CD4-positive, alpha-beta memory T cell (primary cell): ENCODE results near the gene SLC49A3. TPM values are rescaled to one million over a fixed set of nuclear protein-coding genes. Genes with fewer than 3 reads are reported as not detected.
"Not testable (repeated sequence)": the region's sequence is repeated elsewhere in the genome, so short reads cannot be mapped to it uniquely, and the experiment has no call there.

Experiments
- CTCF ChIA-PET: fragments of 350-600 bp; sonication (Branson Sonifier 250); formaldehyde crosslinking; loops from one replicate; lab custom pipeline; 2021; ENCODE audit warnings: inconsistent platforms; ENCODE audit not compliant: partially characterized antibody; lab: Charles Lee
- POLR2A ChIA-PET: fragments of 350-600 bp; sonication (Branson Sonifier 250); formaldehyde crosslinking; loops from one replicate; lab custom pipeline; 2021; ENCODE audit not compliant: partially characterized antibody; lab: Charles Lee
- DNase-seq, 5 donors: peaks; one replicate each; pipeline versions ENCODE4 v3.0.0 to v3.0.0-alpha.2; 2020 to 2022; ENCODE audit warnings: mixed read lengths in 1 of 5
- H3K27ac ChIP-seq: one replicate; pipeline ENCODE4 v1.7.0; 2013; ENCODE audit warnings: low read depth, low read length
- H3K27me3 ChIP-seq: 2 replicates; pipeline ENCODE4 v1.7.0; 2013; ENCODE audit warnings: mild to moderate bottlenecking, low read length, moderate library complexity; ENCODE audit not compliant: insufficient read depth
- H3K36me3 ChIP-seq: 2 replicates; pipeline ENCODE4 v1.7.0; 2013; ENCODE audit warnings: mild to moderate bottlenecking, low read length, moderate library complexity; ENCODE audit not compliant: insufficient read depth
- H3K4me1 ChIP-seq: 2 replicates; pipeline ENCODE4 v1.7.0; 2013; ENCODE audit warnings: mild to moderate bottlenecking, low read length, moderate library complexity; ENCODE audit not compliant: insufficient read depth
- H3K4me3 ChIP-seq, 2 donors: one replicate each; pipeline ENCODE4 v1.7.0; 2013; ENCODE audit warnings: low read length in 2 of 2, mild to moderate bottlenecking in 1 of 2
- H3K9me3 ChIP-seq, 2 donors: one replicate each; pipeline ENCODE4 v1.7.0; 2013; ENCODE audit warnings: low read length in 2 of 2, control low read depth in 1 of 2; ENCODE audit not compliant: control insufficient read depth in 1 of 2
- H3K27ac Mint-ChIP-seq, 7 donors: one replicate each; pipeline ENCODE4 v1.8.0; 2020 to 2021; ENCODE audit warnings: mixed read lengths in 7 of 7, mild to moderate bottlenecking in 6 of 7, inconsistent platforms in 3 of 7, moderate library complexity in 3 of 7
- H3K27me3 Mint-ChIP-seq, 2 donors: one replicate each; pipeline ENCODE4 v1.8.0; 2020 to 2021; ENCODE audit warnings: mixed read lengths in 2 of 2
- H3K36me3 Mint-ChIP-seq, 2 donors: one replicate each; pipeline ENCODE4 v1.8.0; 2020 to 2021; ENCODE audit warnings: mixed read lengths in 2 of 2, inconsistent platforms in 1 of 2, mild to moderate bottlenecking in 1 of 2
- H3K4me1 Mint-ChIP-seq, 4 donors: one replicate each; pipeline ENCODE4 v1.8.0; 2020 to 2021; ENCODE audit warnings: mixed read lengths in 4 of 4, mild to moderate bottlenecking in 1 of 4
- H3K4me3 Mint-ChIP-seq, 8 donors: one replicate each; pipeline ENCODE4 v1.8.0; 2020 to 2021; ENCODE audit warnings: mixed read lengths in 8 of 8, mild to moderate bottlenecking in 7 of 8, moderate library complexity in 6 of 8, inconsistent platforms in 3 of 8
- H3K9me3 Mint-ChIP-seq, 8 donors: one replicate each; pipeline ENCODE4 v1.8.0; 2020 to 2021; ENCODE audit warnings: mixed read lengths in 8 of 8, mild to moderate bottlenecking in 5 of 8, inconsistent platforms in 3 of 8, moderate library complexity in 1 of 8
- intact Hi-C: fragments of 100-400 bp; cut with micrococcal nuclease; formaldehyde crosslinking; loops from one replicate; pipeline ENCODE4 v1.15.1; 2023
- polyA plus RNA-seq, 2 donors: library from polyadenylated mRNA; unstranded; fragments of 300-500 nt; fragmentation: Illumina TruSeq; gene quantifications; one replicate each; pipeline ENCODE4 v1.2.3, GENCODE V29; 2021
- total RNA-seq, 2 experiments: library from RNA; stranded (reverse); gene quantifications; one replicate each; pipeline ENCODE4 v1.2.3, GENCODE V29; 2021

The SLC49A3 gene
- total and polyA plus RNA-seq, 4 experiments from 2014 or later = 1.0 to 1.7 TPM; not detected in 2

DNA sequence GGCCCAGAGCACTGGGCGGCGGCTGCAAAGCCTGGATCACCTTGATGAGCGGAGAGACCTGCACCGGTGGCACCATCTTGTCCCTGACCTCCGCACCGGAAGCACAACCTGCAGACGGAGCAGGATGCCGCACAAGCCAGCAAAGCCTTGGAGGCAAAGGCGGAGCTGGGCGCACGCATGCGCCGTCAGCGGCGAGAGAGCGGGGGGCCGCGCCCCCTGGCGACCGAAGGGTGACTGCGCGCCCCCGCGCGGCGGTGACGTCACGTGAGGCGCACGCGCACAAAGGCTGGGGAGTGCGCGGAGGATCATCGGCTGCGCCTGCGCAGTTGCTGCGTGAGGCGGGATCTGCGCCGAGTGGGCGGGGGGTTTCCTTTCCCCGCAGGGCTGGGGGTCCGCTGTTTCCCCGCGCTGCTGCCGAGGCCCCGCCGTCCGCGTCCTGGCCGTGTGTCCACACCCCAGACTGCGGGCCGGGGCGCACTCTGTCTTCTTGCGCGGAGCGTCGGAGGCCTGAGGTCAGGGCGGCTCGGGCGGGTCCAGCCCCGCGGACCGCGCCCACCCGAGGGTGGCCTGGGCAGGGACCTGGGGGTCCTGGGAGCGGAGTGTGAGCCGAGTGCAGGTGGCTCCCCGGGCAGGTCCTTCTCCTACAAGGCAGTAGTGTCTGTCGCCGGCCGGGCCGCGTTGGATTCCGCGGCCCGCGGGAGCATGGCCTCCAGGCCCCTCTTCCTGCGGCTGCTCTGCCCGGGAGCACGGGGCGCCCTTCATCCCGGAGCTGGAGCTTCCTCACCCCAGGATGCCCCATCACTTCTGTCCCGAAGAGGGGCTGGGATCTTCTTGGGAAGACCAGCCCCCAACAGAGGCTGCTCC, 14.5 kb downstream of the SLC49A3 start, which contains the start of the genes ATP5ME and MYL5:
TSS of gene ATP5ME (minus strand) at position 105 of the 864 bp plus-strand sequence. CDS start at position 76, 29 bp downstream.
TSS of gene MYL5 (plus strand) at position 371 of the 864 bp plus-strand sequence. CDS start 3,485 bp downstream, outside the sequence.
- POLR2A ChIA-PET = interaction anchor here (0.6 to 4.4 kb wide), 15 partner anchors 9 to 550 kb away, joined by 3 to 57 read pairs (median 4); partner anchors contain the start of genes GAK, PCGF3, TMEM175 and ZNF718
- H3K27ac Mint-ChIP-seq = peak within 1 kb of the TSS; percentile 85 to 94 (median 92)

DNA sequence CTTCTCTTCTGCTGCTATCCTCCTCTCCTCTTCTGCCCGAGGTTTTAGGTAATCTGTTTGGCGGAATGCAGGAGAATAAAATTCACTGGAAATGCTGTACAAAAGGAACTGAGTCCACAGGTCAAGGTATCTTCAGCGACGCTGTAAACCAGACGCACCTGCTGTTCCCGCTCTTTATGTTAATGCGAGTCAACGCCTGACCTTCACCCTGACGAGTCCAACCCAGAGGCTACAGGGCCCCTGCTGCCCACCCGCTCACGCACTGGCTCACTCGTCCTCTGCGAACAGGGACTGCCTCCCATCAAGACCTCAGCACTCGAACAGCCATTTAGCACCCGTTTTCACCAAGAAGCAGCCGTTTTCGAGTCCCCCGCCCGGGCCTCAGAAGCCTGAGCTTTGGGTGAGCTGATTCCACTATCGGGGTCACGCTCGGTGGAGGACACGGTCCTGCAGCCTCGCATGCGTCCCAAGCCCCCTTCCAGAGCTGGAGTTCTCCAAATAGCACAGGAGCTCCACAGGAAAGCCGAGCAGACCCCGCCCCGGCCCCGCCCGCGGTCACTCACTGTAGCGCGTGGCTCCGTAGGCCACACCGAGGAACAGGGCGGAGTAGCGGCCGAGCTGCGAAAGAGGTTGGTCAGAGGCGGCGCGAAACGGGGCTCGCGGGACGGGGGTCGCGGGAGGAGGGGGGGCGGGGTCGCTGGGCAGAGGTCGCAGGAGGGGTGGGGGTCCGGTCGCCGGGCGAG, 15.4 kb downstream of the SLC49A3 start:
- H3K4me3 ChIP-seq = peak overlapping the region; percentile 32 to 57
- ChIA-PET POLR2A (interaction anchor here (0.6 to 4.4 kb wide), 11 partner anchors 9 to 337 kb away, joined by 3 to 57 read pairs (median 4); partner anchors contain the start of genes GAK, PCGF3 and TMEM175), CTCF (interaction anchor here (1.4 to 3.3 kb wide), 2 partner anchors 10 to 429 kb away, joined by 3 to 19 read pairs; no protein-coding TSS in a partner anchor)
- peak in 1 of 5 donors; percentile 44 for DNase-seq
- Mint-ChIP-seq H3K36me3 (peaks cover 11 to 19% of the 10 kb centered on the region in 2 donors), H3K4me1 (peaks cover 2 to 18% (median 10%) of the 10 kb centered on the region in 4 donors), H3K4me3 (peak overlapping the region; percentile 74 to 92 (median 82)), H3K27me3 (no peaks in the 10 kb centered on the region), H3K9me3 (no peaks in the 10 kb centered on the region), H3K27ac (peak overlapping the region; percentile 55 to 89 (median 79))
- peaks cover 12% of the 10 kb centered on the region for H3K36me3 ChIP-seq
- intact Hi-C loops = loop anchor here (1.0 to 5.0 kb wide), 9 partner anchors 9 to 1184 kb away; partner anchors contain the start of genes DGKQ, GAK, LETM1 and PCGF3
- no peaks in the 10 kb centered on the region for H3K9me3 ChIP-seq
- H3K4me1 ChIP-seq = peaks cover 16% of the 10 kb centered on the region
- peak overlapping the region; percentile 99 for H3K27ac ChIP-seq
- H3K27me3 ChIP-seq = no peaks in the 10 kb centered on the region

More for the DNA sequence above, 14.5 kb downstream of the SLC49A3 start, which contains the start of the genes ATP5ME and MYL5:
- peaks cover 11 to 19% of the 10 kb centered on the region in 2 donors for H3K36me3 Mint-ChIP-seq
- DNase-seq = peak; percentile 98 to 100 (median 98)
- intact Hi-C loops = loop anchor here (1.0 to 5.0 kb wide), 9 partner anchors 10 to 1183 kb away; partner anchors contain the start of genes DGKQ, GAK, LETM1 and PCGF3
- H3K9me3 Mint-ChIP-seq = no peaks in the 10 kb centered on the region
- H3K4me1 Mint-ChIP-seq = peaks cover 2 to 18% (median 10%) of the 10 kb centered on the region in 4 donors
- CTCF ChIA-PET = interaction anchor here (1.4 to 3.3 kb wide), 2 partner anchors 11 to 430 kb away, joined by 3 to 19 read pairs; no protein-coding TSS in a partner anchor
- Histone ChIP-seq H3K4me1 (peaks cover 16% of the 10 kb centered on the region), H3K9me3 (no peaks in the 10 kb centered on the region), H3K4me3 (peak within 1 kb of the TSS; percentile 57 to 76), H3K27me3 (no peaks in the 10 kb centered on the region), H3K27ac (peak within 1 kb of the TSS; percentile 99), H3K36me3 (peaks cover 12% of the 10 kb centered on the region)
- no peaks in the 10 kb centered on the region for H3K27me3 Mint-ChIP-seq
- H3K4me3 Mint-ChIP-seq = peak within 1 kb of the TSS; percentile 86 to 93 (median 90)

GRCh38 chr4:671769-672168, 17.2 kb downstream of the SLC49A3 start:
- H3K27me3 ChIP-seq = no peaks in the 10 kb centered on the region
- H3K4me3 ChIP-seq = no peak overlapping the region
- peaks cover 0 to 15% (median 10%) of the 10 kb centered on the region in 4 donors for H3K4me1 Mint-ChIP-seq
- peak in 1 of 5 donors; percentile 28 for DNase-seq
- H3K27ac Mint-ChIP-seq = peak overlapping the region in 1 of 7 donors; percentile 53
- H3K36me3 ChIP-seq = peaks cover 12% of the 10 kb centered on the region
- H3K9me3 ChIP-seq = no peaks in the 10 kb centered on the region
- H3K27me3 Mint-ChIP-seq = no peaks in the 10 kb centered on the region
- ChIA-PET CTCF (interaction anchor here (3.3 kb wide), 1 partner anchor 8 kb away, joined by 19 read pairs; no protein-coding TSS in a partner anchor), POLR2A (interaction anchor here (1.0 kb wide), 1 partner anchor 9 kb away, joined by 3 read pairs; no protein-coding TSS in a partner anchor)
- H3K27ac ChIP-seq = no peak overlapping the region
- H3K4me1 ChIP-seq = peaks cover 16% of the 10 kb centered on the region
- peak overlapping the region in 3 of 8 donors; percentile 49 to 70 (median 65) for H3K4me3 Mint-ChIP-seq
- H3K36me3 Mint-ChIP-seq = peaks cover 11 to 19% of the 10 kb centered on the region in 2 donors
- no peaks in the 10 kb centered on the region for H3K9me3 Mint-ChIP-seq
- intact Hi-C loops = loop anchor here (5.0 kb wide), 2 partner anchors 334 to 1186 kb away; partner anchors contain the start of genes LETM1 and ZNF141

DNA sequence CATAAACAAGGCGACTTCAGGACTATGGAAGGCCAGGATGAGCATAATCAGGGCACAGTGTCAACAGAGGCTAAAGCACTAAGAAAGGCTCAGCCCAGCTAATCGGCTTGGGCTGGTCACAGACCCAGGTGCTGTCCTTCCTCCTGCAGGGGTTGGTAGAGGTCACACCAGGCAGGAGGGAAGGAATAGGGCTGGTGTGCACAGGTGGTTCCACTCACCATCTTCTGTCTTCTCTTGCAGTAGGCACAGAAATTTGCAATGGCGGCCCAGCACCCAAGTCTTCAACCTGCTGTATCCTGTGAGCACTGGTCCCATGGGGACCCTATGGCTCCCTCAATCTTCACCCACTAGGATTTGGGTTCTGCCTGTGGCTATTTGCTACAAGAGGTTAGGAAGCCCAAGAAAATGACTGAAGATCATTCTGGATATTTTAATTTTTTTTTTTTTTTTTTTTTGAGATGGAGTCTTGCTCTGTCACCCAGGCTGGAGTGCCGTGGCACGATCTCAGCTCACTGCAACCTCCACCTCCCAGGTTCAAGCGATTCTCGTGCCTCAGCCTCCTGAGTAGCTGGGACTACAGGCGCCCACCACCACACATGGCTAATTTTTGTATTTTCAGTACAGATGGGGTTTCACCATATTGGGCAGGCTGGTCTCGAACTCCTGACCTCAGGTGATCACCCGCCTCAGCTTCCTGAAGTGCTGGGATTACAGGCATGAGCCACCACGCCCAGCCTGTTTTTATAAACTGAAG, 19.0 kb downstream of the SLC49A3 start:
- H3K27ac Mint-ChIP-seq, DNase-seq, H3K4me3 Mint-ChIP-seq, H3K27me3 ChIP-seq, H3K9me3 ChIP-seq, POLR2A ChIA-PET, H3K27me3 Mint-ChIP-seq, CTCF ChIA-PET, H3K27ac ChIP-seq, H3K4me3 ChIP-seq, H3K9me3 Mint-ChIP-seq: not testable (repeated sequence)
- Mint-ChIP-seq H3K36me3 (peaks cover 11 to 19% of the 10 kb centered on the region in 2 donors), H3K4me1 (peaks cover 0 to 18% (median 10%) of the 10 kb centered on the region in 4 donors)
- H3K4me1 ChIP-seq = peaks cover 10% of the 10 kb centered on the region
- intact Hi-C loops = loop anchor here (5.0 kb wide), 2 partner anchors 333 to 1187 kb away; partner anchors contain the start of genes LETM1 and ZNF141
- H3K36me3 ChIP-seq = peaks cover 12% of the 10 kb centered on the region

DNA sequence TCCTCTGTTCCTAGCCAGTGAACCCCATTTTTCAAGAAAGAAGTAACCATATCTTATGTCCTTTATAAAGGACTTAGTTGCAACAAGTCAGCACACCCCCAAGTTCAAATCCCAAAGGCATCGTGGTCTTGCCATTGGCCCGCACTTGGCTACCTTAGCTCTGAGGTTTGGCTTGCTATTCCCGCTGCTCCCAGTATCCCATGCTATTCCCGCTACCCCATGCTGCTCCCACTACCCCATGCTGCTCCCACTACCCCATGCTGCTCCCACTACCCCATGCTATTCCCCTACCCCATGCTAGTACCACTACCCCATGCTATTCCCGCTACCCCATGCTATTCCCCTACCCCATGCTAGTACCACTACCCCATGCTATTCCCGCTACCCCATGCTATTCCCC, 20.7 kb downstream of the SLC49A3 start:
- intact Hi-C loops, H3K4me3 Mint-ChIP-seq, CTCF ChIA-PET, H3K27me3 ChIP-seq, H3K9me3 ChIP-seq, H3K9me3 Mint-ChIP-seq, POLR2A ChIA-PET, H3K27me3 Mint-ChIP-seq, H3K4me3 ChIP-seq, H3K27ac ChIP-seq: not testable (repeated sequence)
- Mint-ChIP-seq H3K36me3 (peaks cover 9 to 12% of the 10 kb centered on the region in 2 donors), H3K27ac (peak overlapping the region in 1 of 7 donors; percentile 36), H3K4me1 (peaks cover 2 to 17% (median 12%) of the 10 kb centered on the region in 4 donors)
- peaks cover 15% of the 10 kb centered on the region for H3K4me1 ChIP-seq
- DNase-seq = peak in 1 of 5 donors; percentile 2
- peaks cover 12% of the 10 kb centered on the region for H3K36me3 ChIP-seq

DNA sequence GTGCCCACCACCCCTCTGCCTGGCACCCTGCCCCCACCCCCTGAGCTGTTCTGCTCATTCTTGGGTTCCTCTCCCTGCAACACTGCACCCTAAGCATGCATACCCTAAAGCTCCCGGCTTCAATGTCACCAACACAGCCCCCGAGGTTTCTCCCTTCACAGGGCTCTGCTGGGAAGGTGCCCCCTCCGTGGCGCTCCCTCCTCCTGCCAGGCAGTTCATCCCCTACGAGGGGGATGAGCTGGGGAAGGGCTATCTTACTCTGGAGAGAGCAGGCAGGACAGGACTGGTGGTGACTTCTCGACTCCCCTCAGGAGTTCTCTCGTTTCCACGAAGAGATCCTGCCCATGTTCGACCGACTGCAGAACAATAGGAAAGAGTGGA, 21.4 kb downstream of the SLC49A3 start:
- CTCF ChIA-PET = no interaction called here
- Histone ChIP-seq H3K4me1 (peaks cover 17% of the 10 kb centered on the region), H3K4me3 (no peak overlapping the region), H3K9me3 (no peaks in the 10 kb centered on the region), H3K27me3 (no peaks in the 10 kb centered on the region), H3K27ac (no peak overlapping the region), H3K36me3 (peaks cover 12% of the 10 kb centered on the region)
- Mint-ChIP-seq H3K27ac (peak overlapping the region in 1 of 7 donors; percentile 18), H3K4me3 (peak overlapping the region in 1 of 8 donors; percentile 17), H3K36me3 (peaks cover 6 to 10% of the 10 kb centered on the region in 2 donors), H3K27me3 (no peaks in the 10 kb centered on the region), H3K4me1 (peaks cover 2 to 18% (median 10%) of the 10 kb centered on the region in 4 donors), H3K9me3 (no peaks in the 10 kb centered on the region)
- POLR2A ChIA-PET = no interaction called here
- intact Hi-C loops = no loop called here
- DNase-seq = peak in 1 of 5 donors; percentile 25
